ENCODE results near the gene GLRX3.

The GLRX3 gene

GRCh38 chr10:130206216-130206737 lies 70.1 kb downstream of the GLRX3 start:
- Histone ChIP-seq H3K27ac (ENCODE audit: low read length) (no peak overlapping the region), H3K79me2 (ENCODE audit: insufficient read depth, low read length) (no peaks in the 10 kb centered on the region), H4K20me1 (ENCODE audit: insufficient read depth, low read length) (peaks cover under 1% of the 10 kb centered on the region), H3K9ac (ENCODE audit: low read depth, low read length) (no peak overlapping the region), H3K36me3 (ENCODE audit: insufficient read depth, low read length) (no peaks in the 10 kb centered on the region), H3K27me3 (ENCODE audit: insufficient read depth, low read length, poor library complexity) (no peaks in the 10 kb centered on the region), H3K4me2 (ENCODE audit: insufficient read depth, low read length) (no peak overlapping the region), H3K4me1 (ENCODE audit: insufficient read depth, low read length) (no peaks in the 10 kb centered on the region), H3K9me3 (ENCODE audit: insufficient read depth, low read length, severe bottlenecking) (no peaks in the 10 kb centered on the region), H3K4me3 (ENCODE audit: low read depth in 1 of 2, low read length in 2 of 2) (no peak overlapping the region), H2AFZ (ENCODE audit: low read depth, low read length) (no peak overlapping the region)
- no peak for TF ChIP-seq EZH2 (IDR thresholded peaks at IDR 0.05; ENCODE audit: borderline replicate concordance, low read depth, low read length, severe bottlenecking)
- TF ChIP-seq, protein P1, sequence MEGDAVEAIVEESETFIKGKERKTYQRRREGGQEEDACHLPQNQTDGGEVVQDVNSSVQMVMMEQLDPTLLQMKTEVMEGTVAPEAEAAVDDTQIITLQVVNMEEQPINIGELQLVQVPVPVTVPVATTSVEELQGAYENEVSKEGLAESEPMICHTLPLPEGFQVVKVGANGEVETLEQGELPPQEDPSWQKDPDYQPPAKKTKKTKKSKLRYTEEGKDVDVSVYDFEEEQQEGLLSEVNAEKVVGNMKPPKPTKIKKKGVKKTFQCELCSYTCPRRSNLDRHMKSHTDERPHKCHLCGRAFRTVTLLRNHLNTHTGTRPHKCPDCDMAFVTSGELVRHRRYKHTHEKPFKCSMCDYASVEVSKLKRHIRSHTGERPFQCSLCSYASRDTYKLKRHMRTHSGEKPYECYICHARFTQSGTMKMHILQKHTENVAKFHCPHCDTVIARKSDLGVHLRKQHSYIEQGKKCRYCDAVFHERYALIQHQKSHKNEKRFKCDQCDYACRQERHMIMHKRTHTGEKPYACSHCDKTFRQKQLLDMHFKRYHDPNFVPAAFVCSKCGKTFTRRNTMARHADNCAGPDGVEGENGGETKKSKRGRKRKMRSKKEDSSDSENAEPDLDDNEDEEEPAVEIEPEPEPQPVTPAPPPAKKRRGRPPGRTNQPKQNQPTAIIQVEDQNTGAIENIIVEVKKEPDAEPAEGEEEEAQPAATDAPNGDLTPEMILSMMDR (IDR thresholded peaks at IDR 0.05; ENCODE audit: borderline replicate concordance, extremely low read depth, low read length, poor library complexity, severe bottlenecking): no peak
- ATAC-seq (ENCODE audit: insufficient read depth, low read depth) (no peak), DNase-seq (no peak)

GRCh38 chr10:130207205-130207604 lies 71.0 kb downstream of the GLRX3 start:
- TF ChIP-seq, protein P1 (IDR thresholded peaks at IDR 0.05; ENCODE audit: borderline replicate concordance, extremely low read depth, low read length, poor library complexity, severe bottlenecking): no peak
- TF ChIP-seq EZH2 (IDR thresholded peaks at IDR 0.05; ENCODE audit: borderline replicate concordance, low read depth, low read length, severe bottlenecking): no peak
- no peak overlapping the region for H3K9ac ChIP-seq (ENCODE audit: low read depth, low read length)
- no peak overlapping the region for H2AFZ ChIP-seq (ENCODE audit: low read depth, low read length)
- no peak overlapping the region for H3K4me3 ChIP-seq (ENCODE audit: low read depth in 1 of 2, low read length in 2 of 2)
- no peaks in the 10 kb centered on the region for H3K9me3 ChIP-seq (ENCODE audit: insufficient read depth, low read length, severe bottlenecking)
- no peaks in the 10 kb centered on the region for H3K36me3 ChIP-seq (ENCODE audit: insufficient read depth, low read length)
- no peak for ATAC-seq (ENCODE audit: insufficient read depth, low read depth)
- DNase-seq: no peak
- no peaks in the 10 kb centered on the region for H3K27me3 ChIP-seq (ENCODE audit: insufficient read depth, low read length, poor library complexity)
- H3K79me2 ChIP-seq (ENCODE audit: insufficient read depth, low read length): no peaks in the 10 kb centered on the region
- no peaks in the 10 kb centered on the region; the same call in 1 of the 2 replicates for H4K20me1 ChIP-seq (ENCODE audit: insufficient read depth, low read length)
- no peaks in the 10 kb centered on the region for H3K4me1 ChIP-seq (ENCODE audit: insufficient read depth, low read length)
- no peak overlapping the region for H3K27ac ChIP-seq (ENCODE audit: low read length)
- no peak overlapping the region for H3K4me2 ChIP-seq (ENCODE audit: insufficient read depth, low read length)

- Histone ChIP-seq H3K27ac (ENCODE audit: low read length) (no peak overlapping the region), H3K4me1 (ENCODE audit: insufficient read depth, low read length) (no peaks in the 10 kb centered on the region), H3K36me3 (ENCODE audit: insufficient read depth, low read length) (no peaks in the 10 kb centered on the region), H4K20me1 (ENCODE audit: insufficient read depth, low read length) (no peaks in the 10 kb centered on the region), H3K27me3 (ENCODE audit: insufficient read depth, low read length, poor library complexity) (no peaks in the 10 kb centered on the region), H3K9me3 (ENCODE audit: insufficient read depth, low read length, severe bottlenecking) (no peaks in the 10 kb centered on the region), H2AFZ (ENCODE audit: low read depth, low read length) (no peak overlapping the region), H3K9ac (ENCODE audit: low read depth, low read length) (no peak overlapping the region), H3K4me2 (ENCODE audit: insufficient read depth, low read length) (no peak overlapping the region), H3K79me2 (ENCODE audit: insufficient read depth, low read length) (no peaks in the 10 kb centered on the region), H3K4me3 (ENCODE audit: low read depth in 1 of 2, low read length in 2 of 2) (no peak overlapping the region)
- DNase-seq (no peak), ATAC-seq (ENCODE audit: insufficient read depth, low read depth) (no peak)
- TF ChIP-seq EZH2 (IDR thresholded peaks at IDR 0.05; ENCODE audit: borderline replicate concordance, low read depth, low read length, severe bottlenecking): no peak
These were observed 72.6 kb downstream of the GLRX3 start for GRCh38 chr10:130208807-130209206.

- ATAC-seq (ENCODE audit: insufficient read depth, low read depth) (no peak), DNase-seq (no peak)
- H2AFZ ChIP-seq (ENCODE audit: low read depth, low read length): no peak overlapping the region
- H3K4me3 ChIP-seq (ENCODE audit: low read depth in 1 of 2, low read length in 2 of 2): no peak overlapping the region
- TF ChIP-seq EZH2 (IDR thresholded peaks at IDR 0.05; ENCODE audit: borderline replicate concordance, low read depth, low read length, severe bottlenecking): no peak
- TF ChIP-seq, protein P1 (IDR thresholded peaks at IDR 0.05; ENCODE audit: borderline replicate concordance, extremely low read depth, low read length, poor library complexity, severe bottlenecking): no peak
- H4K20me1 ChIP-seq (ENCODE audit: insufficient read depth, low read length): no peaks in the 10 kb centered on the region
- H3K9ac ChIP-seq (ENCODE audit: low read depth, low read length): no peak overlapping the region
- H3K79me2 ChIP-seq (ENCODE audit: insufficient read depth, low read length): no peaks in the 10 kb centered on the region
- H3K4me1 ChIP-seq (ENCODE audit: insufficient read depth, low read length): no peaks in the 10 kb centered on the region
- no peak overlapping the region for H3K27ac ChIP-seq (ENCODE audit: low read length)
- H3K27me3 ChIP-seq (ENCODE audit: insufficient read depth, low read length, poor library complexity): no peaks in the 10 kb centered on the region
- H3K9me3 ChIP-seq (ENCODE audit: insufficient read depth, low read length, severe bottlenecking): no peaks in the 10 kb centered on the region
- H3K4me2 ChIP-seq (ENCODE audit: insufficient read depth, low read length): no peak overlapping the region
- no peaks in the 10 kb centered on the region for H3K36me3 ChIP-seq (ENCODE audit: insufficient read depth, low read length)
These were observed 76.6 kb downstream of the GLRX3 start for GRCh38 chr10:130212746-130213145.
